Activated T-cell treated with anti-CD3 and anti-CD28 coated beads, Interleukin-2, amount 50 U/mL, for 72 hours (primary cell): Measurements from ENCODE around the gene KCND3. TPM values are rescaled to one million over a fixed set of nuclear protein-coding genes. Genes with fewer than 3 reads are reported as not detected.
A peak's percentile ranks its signal among the peaks of the same experiment; 100 is the strongest.

ENCODE experiments used
- ATAC-seq, 2 donors: fragments of 150-1000 bp; cut with Tn5 transposase; replicated peaks in 1 of 2; 2 replicates each; pipeline ENCODE4 v1.10.0; 2021; ENCODE audit warnings: moderate library complexity in 2 of 2, mild to moderate bottlenecking in 1 of 2
- DNase-seq, 2 donors: peaks; one replicate each; pipeline ENCODE4 v3.0.0; 2021 to 2022; ENCODE audit warnings: mixed read lengths in 1 of 2
- H3K27ac Mint-ChIP-seq: one replicate; pipeline ENCODE4 v1.8.0; 2022; ENCODE audit warnings: mild to moderate bottlenecking, moderate library complexity, mixed read lengths
- H3K27me3 Mint-ChIP-seq: one replicate; pipeline ENCODE4 v1.8.0; 2022; ENCODE audit warnings: low read depth, mixed read lengths
- H3K36me3 Mint-ChIP-seq, 2 donors: one replicate each; pipeline ENCODE4 v1.8.0; 2022; ENCODE audit warnings: mixed read lengths in 2 of 2, mild to moderate bottlenecking in 1 of 2; ENCODE audit not compliant: insufficient read depth in 2 of 2
- H3K4me1 Mint-ChIP-seq: one replicate; pipeline ENCODE4 v1.8.0; 2022; ENCODE audit warnings: low read depth, mixed read lengths
- H3K4me3 Mint-ChIP-seq, 2 donors: one replicate each; pipeline ENCODE4 v1.8.0; 2022; ENCODE audit warnings: mild to moderate bottlenecking in 2 of 2, mixed read lengths in 2 of 2, moderate library complexity in 2 of 2
- H3K9me3 Mint-ChIP-seq, 2 donors: one replicate each; pipeline ENCODE4 v1.8.0; 2022; ENCODE audit warnings: mixed read lengths in 2 of 2
- total RNA-seq, 2 donors: library from RNA; stranded (reverse); gene quantifications; one replicate each; pipeline ENCODE4 v1.2.3, GENCODE V29; 2022

The KCND3 gene
- total RNA-seq, 2 donors from 2014 or later: not detected

DNA sequence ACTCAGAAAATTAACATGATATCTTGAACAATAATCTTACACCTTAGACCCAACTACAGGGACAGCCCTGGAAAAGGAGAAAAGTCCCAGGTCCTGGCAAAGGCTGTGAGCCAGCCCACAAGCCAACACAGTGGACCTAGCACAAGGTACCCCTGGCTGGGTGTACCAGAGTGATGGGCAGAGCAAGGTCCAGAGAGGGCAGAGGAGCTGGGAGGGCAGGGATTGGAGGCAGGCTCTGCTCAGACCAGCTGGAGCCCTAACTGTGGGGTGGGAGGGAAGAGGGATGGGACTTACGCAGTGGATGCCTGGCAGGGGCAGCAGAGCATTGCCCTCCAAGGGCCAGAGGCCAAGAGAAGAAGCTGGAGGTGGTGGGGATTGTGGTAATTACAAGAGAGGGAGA lies 101.6 kb downstream of the KCND3 start:
- Mint-ChIP-seq H3K36me3 (no peaks in the 10 kb centered on the region), H3K27ac (no peak overlapping the region), H3K27me3 (peaks cover 33% of the 10 kb centered on the region), H3K9me3 (no peaks in the 10 kb centered on the region), H3K4me1 (no peaks in the 10 kb centered on the region), H3K4me3 (no peak overlapping the region)
- ATAC-seq (no peak), DNase-seq (no peak)

DNA sequence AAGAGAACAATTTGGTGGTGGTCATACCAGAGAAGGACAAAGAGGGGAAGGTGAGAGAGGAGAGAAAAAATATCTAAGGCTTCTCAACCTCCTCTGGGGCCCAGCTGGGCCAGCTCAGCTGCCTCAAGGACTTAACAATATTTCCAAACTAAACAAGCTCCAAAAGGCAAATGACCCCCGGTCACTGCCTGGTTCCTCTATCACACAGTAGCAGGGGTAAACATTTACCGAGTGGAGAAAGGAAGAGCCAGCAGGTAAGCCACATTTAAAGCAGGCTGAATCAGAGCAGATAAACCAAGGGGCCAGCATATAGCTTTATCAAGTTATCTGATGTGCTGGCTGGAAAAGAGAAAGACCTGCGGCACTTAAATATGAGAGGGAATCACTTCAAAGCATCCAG lies 102.1 kb downstream of the KCND3 start:
- no peak overlapping the region for H3K27ac Mint-ChIP-seq
- DNase-seq: no peak
- no peak overlapping the region for H3K4me3 Mint-ChIP-seq
- no peaks in the 10 kb centered on the region for H3K4me1 Mint-ChIP-seq
- H3K36me3 Mint-ChIP-seq: no peaks in the 10 kb centered on the region
- ATAC-seq: no peak
- H3K9me3 Mint-ChIP-seq: no peaks in the 10 kb centered on the region
- peaks cover 35% of the 10 kb centered on the region for H3K27me3 Mint-ChIP-seq

DNA sequence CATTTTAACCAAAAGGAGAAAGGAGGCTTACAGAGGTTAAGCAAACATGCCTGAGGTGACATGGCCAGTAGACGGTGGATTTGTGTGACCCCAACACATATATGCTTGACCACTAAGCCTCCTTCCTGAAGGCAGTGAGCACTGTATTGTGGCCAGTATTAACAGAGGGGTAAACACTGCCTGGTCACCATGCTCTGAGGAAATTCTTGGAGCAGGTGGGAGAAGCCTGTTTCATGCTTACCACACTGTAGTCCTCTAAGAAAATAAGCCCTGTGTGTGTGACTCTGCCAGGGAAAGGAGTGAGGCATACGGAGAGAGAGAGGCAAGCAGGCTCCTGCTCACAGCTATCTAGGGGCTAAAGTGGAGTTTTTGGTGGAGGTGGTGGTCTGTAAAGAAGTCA lies 102.7 kb downstream of the KCND3 start:
- Mint-ChIP-seq H3K9me3 (no peaks in the 10 kb centered on the region), H3K36me3 (no peaks in the 10 kb centered on the region), H3K27me3 (peaks cover 35% of the 10 kb centered on the region), H3K4me1 (no peaks in the 10 kb centered on the region), H3K4me3 (no peak overlapping the region), H3K27ac (no peak overlapping the region)
- ATAC-seq (no peak), DNase-seq (no peak)

DNA sequence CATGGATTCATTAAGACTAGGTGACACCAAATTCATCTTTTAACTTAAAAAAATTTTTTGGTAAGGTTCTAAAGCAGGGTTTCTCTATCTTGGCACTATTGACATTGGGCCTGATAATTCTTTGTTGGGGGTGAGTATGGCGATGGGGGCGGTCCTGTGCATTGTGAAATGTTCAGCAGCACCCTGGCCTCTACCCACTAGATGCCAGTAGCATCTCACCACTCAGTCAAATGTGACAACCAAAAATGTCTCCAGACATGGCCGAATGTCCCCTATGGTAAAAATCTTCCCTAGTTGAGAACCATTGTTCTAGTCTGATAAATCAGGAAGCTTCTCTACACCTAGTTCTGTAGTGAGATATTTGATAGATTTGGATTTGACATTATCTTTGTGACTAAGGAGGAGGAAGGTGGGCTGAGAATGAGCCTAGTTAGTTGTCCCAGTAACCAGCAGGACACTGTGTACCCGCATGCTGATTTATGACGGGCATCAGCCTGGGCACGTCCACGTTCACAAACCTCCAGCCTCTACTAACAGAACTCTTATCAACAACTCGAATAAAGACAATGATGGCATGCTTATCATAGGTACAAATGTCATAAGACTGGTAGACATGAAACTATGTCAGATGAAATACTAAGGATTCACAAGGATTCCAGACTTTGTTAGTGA lies 104.6 kb downstream of the KCND3 start:
- no peaks in the 10 kb centered on the region for H3K9me3 Mint-ChIP-seq
- peaks cover 51% of the 10 kb centered on the region for H3K27me3 Mint-ChIP-seq
- H3K27ac Mint-ChIP-seq: no peak overlapping the region
- no peaks in the 10 kb centered on the region for H3K4me1 Mint-ChIP-seq
- ATAC-seq (no peak), DNase-seq (no peak)
- H3K4me3 Mint-ChIP-seq: no peak overlapping the region
- H3K36me3 Mint-ChIP-seq: no peaks in the 10 kb centered on the region

DNA sequence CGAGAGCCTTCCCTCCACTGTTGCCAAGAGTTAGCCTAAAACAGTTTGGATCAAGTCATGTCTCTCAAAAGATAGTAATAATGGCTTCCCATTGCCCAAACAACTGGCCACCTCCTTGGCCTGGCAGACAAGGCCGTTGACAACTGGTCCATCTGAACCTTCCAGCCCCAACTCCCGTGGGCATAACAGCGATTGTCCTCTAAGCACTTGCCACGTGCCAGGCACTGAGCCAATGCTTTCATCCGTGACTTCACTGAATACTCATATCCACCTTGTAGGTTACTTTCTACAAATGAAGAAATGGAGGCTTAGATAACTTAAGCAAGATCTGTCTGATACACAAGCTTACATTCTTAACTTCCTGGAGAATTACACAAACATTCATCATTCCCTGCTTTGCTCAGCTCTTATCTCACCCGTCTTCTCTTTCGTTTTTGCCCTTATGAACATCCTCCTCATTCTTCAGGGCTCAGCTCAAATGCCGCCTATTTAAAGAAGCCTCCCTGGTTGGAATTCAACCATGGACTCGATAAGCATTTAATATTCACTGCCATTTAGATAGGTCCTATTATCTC lies 106.4 kb downstream of the KCND3 start:
- ATAC-seq (no peak), DNase-seq (no peak)
- Mint-ChIP-seq H3K9me3 (no peaks in the 10 kb centered on the region), H3K27ac (no peak overlapping the region), H3K27me3 (peaks cover 45% of the 10 kb centered on the region), H3K4me1 (no peaks in the 10 kb centered on the region), H3K36me3 (no peaks in the 10 kb centered on the region), H3K4me3 (no peak overlapping the region)

DNA sequence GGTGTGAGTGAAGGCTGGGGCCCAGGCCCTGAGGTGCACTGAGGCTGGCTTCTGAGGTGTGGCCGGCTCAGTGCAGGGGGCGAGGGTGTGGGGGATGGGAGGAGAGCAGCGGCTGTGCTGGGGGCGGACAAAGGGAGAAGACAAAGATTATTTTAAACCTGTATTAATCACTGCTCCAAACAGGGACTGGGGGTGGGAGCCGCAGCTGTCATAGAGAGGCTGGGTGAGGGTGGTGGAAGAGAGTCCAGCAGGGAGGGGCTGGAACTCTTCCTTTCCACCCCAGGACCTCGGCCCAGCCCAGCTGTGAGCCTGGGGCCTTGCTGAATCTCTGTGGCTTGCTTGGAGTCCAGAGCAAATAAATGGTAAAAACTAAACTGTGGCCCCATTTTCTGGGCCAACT lies 106.9 kb downstream of the KCND3 start:
- H3K27me3 Mint-ChIP-seq: peaks cover 43% of the 10 kb centered on the region
- no peak overlapping the region for H3K27ac Mint-ChIP-seq
- DNase-seq: no peak
- H3K9me3 Mint-ChIP-seq: no peaks in the 10 kb centered on the region
- H3K4me3 Mint-ChIP-seq: no peak overlapping the region
- no peak for ATAC-seq
- H3K36me3 Mint-ChIP-seq: no peaks in the 10 kb centered on the region
- H3K4me1 Mint-ChIP-seq: no peaks in the 10 kb centered on the region

DNA sequence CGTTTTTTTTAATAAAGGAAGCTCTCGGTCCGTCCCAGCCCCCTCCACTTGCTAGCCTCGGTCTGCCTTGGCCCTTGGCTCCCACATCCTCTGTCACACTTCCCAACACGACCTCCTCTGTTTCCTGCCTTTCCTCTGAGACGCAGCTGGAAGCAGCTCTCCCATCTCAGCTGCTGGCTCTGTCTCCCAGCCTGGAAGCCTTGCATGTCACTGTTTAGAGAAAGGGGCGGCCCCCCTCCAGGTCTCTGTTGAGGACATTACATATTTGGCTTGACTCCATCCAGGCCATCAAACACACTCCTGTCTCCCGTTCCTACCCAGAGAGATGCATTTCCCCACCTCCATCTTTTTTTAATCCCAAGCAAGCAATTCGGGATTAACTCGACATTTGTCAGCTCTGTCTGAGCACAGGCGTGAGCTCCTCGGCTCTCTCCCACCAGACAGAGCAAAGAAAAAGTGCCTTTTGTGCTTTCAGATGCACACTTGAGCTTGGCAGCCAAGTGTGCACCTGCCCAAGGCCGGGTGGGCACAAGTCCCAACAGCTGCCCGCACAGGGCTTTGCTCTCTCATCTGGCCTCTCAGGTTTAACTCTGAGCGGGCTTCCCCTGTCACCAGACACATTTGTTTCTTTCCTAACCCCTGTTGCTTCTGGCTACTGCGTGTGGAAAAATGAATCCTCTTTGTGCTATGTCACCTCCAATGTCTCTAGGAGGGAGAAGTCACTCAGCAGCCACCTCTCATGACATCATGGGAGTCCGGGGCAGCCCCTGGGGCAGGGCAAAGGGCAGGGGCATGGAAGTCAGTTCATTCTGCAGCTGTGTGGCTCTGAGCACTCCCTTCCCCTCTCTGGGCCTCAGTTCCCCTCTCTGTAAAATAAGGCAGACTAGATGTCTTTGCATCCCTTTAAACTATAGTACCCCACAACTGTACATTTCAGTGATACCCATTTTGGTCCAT lies 108.3 kb downstream of the KCND3 start:
- Mint-ChIP-seq H3K4me3 (no peak overlapping the region), H3K27ac (no peak overlapping the region), H3K36me3 (no peaks in the 10 kb centered on the region), H3K27me3 (peaks cover 46% of the 10 kb centered on the region), H3K4me1 (no peaks in the 10 kb centered on the region), H3K9me3 (no peaks in the 10 kb centered on the region)
- ATAC-seq (no peak), DNase-seq (no peak)

GRCh38 chr1:111879081-111879480 lies 110.4 kb downstream of the KCND3 start:
- Mint-ChIP-seq H3K27me3 (peaks cover 49% of the 10 kb centered on the region), H3K27ac (no peak overlapping the region), H3K4me1 (no peaks in the 10 kb centered on the region), H3K4me3 (no peak overlapping the region), H3K36me3 (no peaks in the 10 kb centered on the region), H3K9me3 (no peaks in the 10 kb centered on the region)
- no peak for DNase-seq
- no peak for ATAC-seq

DNA sequence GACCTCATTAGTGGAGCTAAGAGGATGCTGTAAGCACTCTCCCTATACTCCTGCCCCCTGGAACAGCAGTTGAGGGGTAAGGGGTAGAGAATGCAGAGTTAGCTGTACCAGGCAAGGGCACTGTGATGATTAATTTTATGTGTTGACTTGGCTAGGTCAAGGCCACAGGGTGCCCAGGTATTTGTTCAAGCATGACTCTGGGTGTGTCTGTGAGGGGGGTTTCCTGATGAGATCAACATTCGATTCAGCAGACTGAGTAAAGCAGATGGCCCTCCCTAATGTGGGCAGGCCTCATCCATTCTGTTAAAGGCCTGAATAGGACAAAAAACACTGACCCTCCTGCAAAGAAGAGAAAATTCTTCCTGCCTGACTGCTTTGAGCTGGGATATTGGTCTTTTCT lies 110.8 kb downstream of the KCND3 start:
- ATAC-seq (peak in 1 of 2 donors; percentile 32), DNase-seq (no peak)
- Mint-ChIP-seq H3K27me3 (peaks cover 45% of the 10 kb centered on the region), H3K36me3 (no peaks in the 10 kb centered on the region), H3K9me3 (no peaks in the 10 kb centered on the region), H3K27ac (no peak overlapping the region), H3K4me1 (no peaks in the 10 kb centered on the region), H3K4me3 (no peak overlapping the region)

DNA sequence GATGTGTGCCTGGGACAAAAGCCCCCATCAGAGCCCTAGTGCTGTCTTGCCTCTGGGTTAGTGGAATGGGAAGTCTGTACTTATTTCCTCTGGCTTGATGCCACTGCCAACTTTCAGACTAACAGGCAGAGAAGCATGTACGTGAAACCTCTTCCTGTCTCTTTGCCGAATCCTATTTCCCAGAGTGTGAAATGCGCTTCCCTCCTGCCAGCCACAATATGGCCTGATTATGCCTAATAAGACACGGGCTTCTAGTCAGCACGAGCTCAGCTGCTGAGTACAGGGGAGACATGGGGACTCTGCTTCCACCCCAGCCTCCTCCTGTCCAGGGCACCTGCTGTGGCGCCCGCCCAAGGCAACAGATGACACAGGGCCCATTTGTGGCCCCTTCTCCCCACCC lies 111.4 kb downstream of the KCND3 start:
- DNase-seq: no peak
- Mint-ChIP-seq H3K4me1 (no peaks in the 10 kb centered on the region), H3K9me3 (no peaks in the 10 kb centered on the region), H3K27me3 (peaks cover 39% of the 10 kb centered on the region), H3K36me3 (no peaks in the 10 kb centered on the region), H3K4me3 (no peak overlapping the region), H3K27ac (no peak overlapping the region)
- ATAC-seq: no peak

DNA sequence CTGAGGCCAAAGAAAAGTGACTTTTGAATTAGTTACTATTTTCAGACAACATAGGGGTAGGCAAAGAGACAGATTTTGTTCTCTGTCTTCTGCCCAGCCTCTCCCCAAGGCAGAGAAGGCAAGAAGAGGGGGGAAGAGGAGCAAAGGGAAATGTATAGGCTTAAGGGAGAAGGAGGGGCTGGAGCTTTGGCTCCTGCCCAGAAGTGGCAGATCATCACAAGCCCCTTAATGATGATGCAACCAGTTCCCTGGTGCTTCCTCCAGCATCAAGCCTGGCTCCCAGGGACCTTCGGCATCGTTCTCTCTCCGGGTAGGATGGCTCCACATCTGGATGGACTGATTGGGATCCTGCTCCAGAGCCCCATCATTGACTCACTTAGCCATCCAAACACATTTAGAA lies 112.8 kb downstream of the KCND3 start:
- Mint-ChIP-seq H3K27me3 (peaks cover 34% of the 10 kb centered on the region), H3K36me3 (no peaks in the 10 kb centered on the region), H3K4me3 (no peak overlapping the region), H3K27ac (no peak overlapping the region), H3K4me1 (no peaks in the 10 kb centered on the region), H3K9me3 (no peaks in the 10 kb centered on the region)
- ATAC-seq (no peak), DNase-seq (no peak)

DNA sequence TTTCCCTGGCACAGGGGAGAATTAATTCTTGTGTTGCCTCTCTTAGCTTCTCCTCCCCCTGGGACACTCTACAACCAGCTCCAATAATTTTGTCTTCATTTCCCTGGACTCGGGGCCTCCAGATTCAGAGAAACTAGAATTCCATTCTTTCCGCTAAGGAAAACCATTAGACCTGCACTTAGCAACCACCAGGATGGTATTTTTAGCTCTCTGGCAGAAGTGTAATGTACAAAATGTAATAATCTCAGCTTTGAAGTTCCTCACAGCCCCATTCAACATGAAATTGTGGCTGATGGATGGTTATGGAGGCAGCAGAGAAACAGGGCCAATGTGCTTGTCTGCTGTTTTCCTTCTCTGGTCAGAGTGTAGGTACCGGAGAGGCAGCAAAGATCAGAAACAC lies 113.8 kb downstream of the KCND3 start:
- ATAC-seq (no peak), DNase-seq (no peak)
- H3K9me3 Mint-ChIP-seq: no peaks in the 10 kb centered on the region
- no peaks in the 10 kb centered on the region for H3K36me3 Mint-ChIP-seq
- no peak overlapping the region for H3K4me3 Mint-ChIP-seq
- H3K27me3 Mint-ChIP-seq: peaks cover 25% of the 10 kb centered on the region
- H3K27ac Mint-ChIP-seq: no peak overlapping the region
- H3K4me1 Mint-ChIP-seq: no peaks in the 10 kb centered on the region

DNA sequence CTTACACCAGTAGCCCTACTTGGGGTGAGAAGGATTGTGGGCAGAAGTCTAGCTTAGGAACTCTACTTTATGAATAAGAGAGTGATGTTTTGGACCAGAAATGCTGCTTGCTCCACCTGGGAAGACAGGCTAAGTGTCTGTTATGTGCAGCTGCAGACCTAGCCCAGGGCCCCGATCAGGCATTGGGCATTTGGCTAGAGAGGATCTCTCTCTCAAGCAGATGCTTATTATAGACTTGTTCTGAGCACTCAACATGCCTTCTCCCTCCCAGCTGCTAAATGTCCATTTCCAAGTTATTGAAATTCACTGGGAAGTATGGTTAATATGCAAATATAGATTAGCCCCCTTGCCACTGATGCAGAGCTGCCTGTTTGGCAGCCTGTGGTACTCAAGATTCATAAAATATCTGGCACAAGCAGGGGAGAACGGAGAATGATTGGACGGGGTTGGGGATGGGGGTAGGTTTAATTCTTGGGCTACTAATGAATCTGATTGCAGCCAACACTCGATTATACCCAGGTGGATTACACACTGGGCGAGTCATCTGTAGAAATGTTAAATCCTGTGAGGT lies 115.9 kb downstream of the KCND3 start:
- no peak overlapping the region for H3K27ac Mint-ChIP-seq
- no peak for ATAC-seq

More for the DNA sequence above, 115.9 kb downstream of the KCND3 start:
- H3K36me3 Mint-ChIP-seq: no peaks in the 10 kb centered on the region
- peaks cover 19% of the 10 kb centered on the region for H3K27me3 Mint-ChIP-seq
- no peak for DNase-seq
- H3K4me3 Mint-ChIP-seq: no peak overlapping the region
- no peaks in the 10 kb centered on the region for H3K9me3 Mint-ChIP-seq
- H3K4me1 Mint-ChIP-seq: no peaks in the 10 kb centered on the region
